Neural cell (in vitro differentiated cells): ENCODE data around the gene ELMO1. TPM values are rescaled to one million over a fixed set of nuclear protein-coding genes. Genes with fewer than 3 reads are reported as not detected.

Experiments
- H2AFZ ChIP-seq: fragments of 200-600, 300-800 bp; sonication (generic), shearing (Covaris generic); 2 replicates; pipeline ENCODE4 v1.6.0; 2014; ENCODE audit warnings: low read depth, mild to moderate bottlenecking, antibody characterized with exemption, low read length, moderate library complexity
- H3F3A ChIP-seq: fragments of 200-600 bp; shearing (Covaris generic); 2 replicates; pipeline ENCODE4 v1.6.1; 2016; ENCODE audit warnings: mild to moderate bottlenecking, moderate library complexity, mixed read lengths, antibody characterized with exemption, low read length; ENCODE audit not compliant: insufficient read depth, poor library complexity, severe bottlenecking
- H3K27ac ChIP-seq: fragments of 200-600, 300-800 bp; sonication (generic), shearing (Covaris generic); 2 replicates; pipeline ENCODE4 v1.5.1; 2014; ENCODE audit warnings: mild to moderate bottlenecking, low read length, moderate library complexity
- H3K27me3 ChIP-seq: fragments of 300-800, 200-600 bp; sonication (generic), shearing (Covaris generic); 2 replicates; pipeline ENCODE4 v1.6.0; 2014; ENCODE audit warnings: mild to moderate bottlenecking, low read depth, low read length, moderate library complexity; ENCODE audit not compliant: insufficient read depth
- H3K36me3 ChIP-seq: fragments of 300-800, 200-600 bp; sonication (generic), shearing (Covaris generic); 2 replicates; pipeline ENCODE4 v1.5.1; 2014; ENCODE audit warnings: mild to moderate bottlenecking, antibody characterized with exemption, low read length, moderate library complexity; ENCODE audit not compliant: insufficient read depth
- H3K4me2 ChIP-seq: fragments of 300-800, 200-600 bp; sonication (generic), shearing (Covaris generic); 2 replicates; pipeline ENCODE4 v1.6.0; 2014; ENCODE audit warnings: mild to moderate bottlenecking, low read length
- H3K4me3 ChIP-seq: fragments of 300-800, 200-600 bp; sonication (generic), shearing (Covaris generic); 2 replicates; pipeline ENCODE4 v1.5.1; 2014; ENCODE audit warnings: mild to moderate bottlenecking, low read length, moderate library complexity
- H3K79me2 ChIP-seq: fragments of 200-600 bp; shearing (Covaris generic); replicated peaks from 2 replicates; pipeline ENCODE4 v1.6.0; 2014; ENCODE audit warnings: mild to moderate bottlenecking, low read length, moderate library complexity; ENCODE audit not compliant: insufficient read depth
- H3K9ac ChIP-seq: fragments of 300-800, 200-600 bp; sonication (generic), shearing (Covaris generic); 2 replicates; pipeline ENCODE4 v1.6.1; 2016; ENCODE audit warnings: mild to moderate bottlenecking, low read length, mixed read lengths
- H3K9me2 ChIP-seq: fragments of 200-600 bp; shearing (Covaris generic); 2 replicates; pipeline ENCODE4 v1.6.1; 2016; ENCODE audit warnings: mild to moderate bottlenecking, low read length, mixed read lengths; ENCODE audit not compliant: insufficient read depth
- H3K9me3 ChIP-seq: fragments of 200-600, 300-800 bp; sonication (generic), shearing (Covaris generic); 2 replicates; pipeline ENCODE4 v1.6.1; 2016; ENCODE audit warnings: mild to moderate bottlenecking, mixed run types, low read length, moderate library complexity, mixed read lengths
- H4K20me1 ChIP-seq: fragments of 200-600 bp; shearing (Covaris generic); 2 replicates; pipeline ENCODE4 v1.6.1; 2016; ENCODE audit warnings: mild to moderate bottlenecking, mixed run types; ENCODE audit not compliant: insufficient read depth
- CTCF ChIP-seq: fragments of 450-650 bp; IDR thresholded peaks from 2 replicates; pipeline ENCODE4 v1.5.1; 2014; ENCODE audit warnings: antibody characterized with exemption, mild to moderate bottlenecking, moderate library complexity; ENCODE audit not compliant: poor library complexity, severe bottlenecking
- EP300 ChIP-seq: fragments of 450-650 bp; conservative IDR thresholded peaks from 2 replicates; pipeline ENCODE4 v1.6.1; 2014; ENCODE audit warnings: antibody characterized with exemption, mild to moderate bottlenecking, moderate library complexity; ENCODE audit not compliant: poor library complexity, severe bottlenecking
- EZH2 ChIP-seq: fragments of 200-600, 300-800 bp; shearing (Covaris generic), sonication (generic); IDR thresholded peaks from 2 replicates; pipeline ENCODE4 v1.6.1; 2014; ENCODE audit warnings: antibody characterized with exemption, low read length, borderline replicate concordance, mild to moderate bottlenecking; ENCODE audit not compliant: insufficient read depth, poor library complexity, severe bottlenecking
- MXI1 ChIP-seq: fragments of 450-650 bp; conservative IDR thresholded peaks from 2 replicates; pipeline ENCODE4 v1.6.1; 2014; ENCODE audit warnings: antibody characterized with exemption, mild to moderate bottlenecking; ENCODE audit not compliant: poor library complexity, severe bottlenecking
- POLR2AphosphoS5 ChIP-seq: IDR thresholded peaks from 2 replicates; pipeline ENCODE4 v1.6.1; 2012
- RAD21 ChIP-seq: fragments of 450-650 bp; conservative IDR thresholded peaks from 2 replicates; pipeline ENCODE4 v1.6.1; 2014; ENCODE audit warnings: antibody characterized with exemption, mild to moderate bottlenecking, moderate library complexity
- SMC3 ChIP-seq: fragments of 450-650 bp; conservative IDR thresholded peaks from 2 replicates; pipeline ENCODE4 v1.6.1; 2014; ENCODE audit warnings: antibody characterized with exemption, mild to moderate bottlenecking, moderate library complexity; ENCODE audit not compliant: poor library complexity
- TAF1 ChIP-seq: IDR thresholded peaks from 2 replicates; pipeline ENCODE4 v1.6.1; 2012; ENCODE audit warnings: low read depth
- polyA plus RNA-seq: library from polyadenylated mRNA; depleted of rRNA; stranded (reverse); fragments of >200 nt; gene quantifications from 2 replicates; pipeline ENCODE4 v1.2.3, GENCODE V29; 2014
- TF ChIP-seq, protein P1 (sequence below): IDR thresholded peaks from 2 replicates; pipeline ENCODE4 v1.6.1; 2012; ENCODE audit warnings: borderline replicate concordance

ELMO1 gene
- polyA plus RNA-seq, 1 donor from 2014 or later: 12.2 TPM

DNA sequence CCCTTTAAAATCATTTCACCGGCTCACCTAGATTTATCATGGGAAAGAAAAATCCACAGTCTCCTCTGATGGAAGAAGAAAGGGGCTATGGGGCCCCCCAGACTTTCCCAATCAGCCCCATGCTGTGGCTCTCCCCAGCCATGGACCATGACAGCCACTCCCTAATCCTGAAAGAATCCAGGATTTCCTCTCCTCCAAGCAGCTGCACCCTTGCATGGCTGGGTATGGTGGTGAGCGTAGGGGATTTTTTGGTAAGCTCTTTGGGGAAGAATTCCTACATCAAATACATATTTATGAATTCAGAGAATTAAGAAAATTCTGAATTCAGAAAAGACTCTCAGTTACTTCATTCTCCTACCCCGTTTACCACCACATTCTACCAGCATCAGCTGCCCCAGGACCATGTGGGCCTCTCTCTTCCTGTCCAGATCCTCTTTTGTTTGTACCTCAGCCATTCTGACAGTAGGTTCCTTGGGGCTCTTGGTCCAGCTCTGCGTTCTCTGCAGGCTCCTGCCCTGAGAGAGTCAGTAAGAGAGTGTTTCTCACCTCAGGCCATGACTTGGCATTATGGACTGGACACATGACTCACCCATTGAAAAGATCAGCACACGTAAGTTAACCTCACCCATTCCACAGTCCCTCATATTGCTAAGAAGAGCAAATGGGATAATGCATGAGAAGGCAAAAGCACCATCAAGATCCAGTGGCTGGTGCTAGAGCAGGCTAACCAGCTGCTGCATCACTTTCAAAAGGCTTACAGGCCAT is 337.8 kb downstream of the ELMO1 start:
- Histone ChIP-seq H3K9ac (no peak overlapping the region), H4K20me1 (no peaks in the 10 kb centered on the region), H3K36me3 (no peaks in the 10 kb centered on the region), H3K27ac (no peak overlapping the region), H3K27me3 (no peaks in the 10 kb centered on the region), H3K9me3 (no peaks in the 10 kb centered on the region), H2AFZ (no peak overlapping the region), H3F3A (no peaks in the 10 kb centered on the region), H3K9me2 (no peaks in the 10 kb centered on the region), H3K4me2 (no peak overlapping the region), H3K4me3 (no peak overlapping the region), H3K79me2 (no peaks in the 10 kb centered on the region)
- no peak for TF ChIP-seq SMC3
- TF ChIP-seq TAF1: no peak
- no peak for TF ChIP-seq CTCF
- TF ChIP-seq, protein P1, sequence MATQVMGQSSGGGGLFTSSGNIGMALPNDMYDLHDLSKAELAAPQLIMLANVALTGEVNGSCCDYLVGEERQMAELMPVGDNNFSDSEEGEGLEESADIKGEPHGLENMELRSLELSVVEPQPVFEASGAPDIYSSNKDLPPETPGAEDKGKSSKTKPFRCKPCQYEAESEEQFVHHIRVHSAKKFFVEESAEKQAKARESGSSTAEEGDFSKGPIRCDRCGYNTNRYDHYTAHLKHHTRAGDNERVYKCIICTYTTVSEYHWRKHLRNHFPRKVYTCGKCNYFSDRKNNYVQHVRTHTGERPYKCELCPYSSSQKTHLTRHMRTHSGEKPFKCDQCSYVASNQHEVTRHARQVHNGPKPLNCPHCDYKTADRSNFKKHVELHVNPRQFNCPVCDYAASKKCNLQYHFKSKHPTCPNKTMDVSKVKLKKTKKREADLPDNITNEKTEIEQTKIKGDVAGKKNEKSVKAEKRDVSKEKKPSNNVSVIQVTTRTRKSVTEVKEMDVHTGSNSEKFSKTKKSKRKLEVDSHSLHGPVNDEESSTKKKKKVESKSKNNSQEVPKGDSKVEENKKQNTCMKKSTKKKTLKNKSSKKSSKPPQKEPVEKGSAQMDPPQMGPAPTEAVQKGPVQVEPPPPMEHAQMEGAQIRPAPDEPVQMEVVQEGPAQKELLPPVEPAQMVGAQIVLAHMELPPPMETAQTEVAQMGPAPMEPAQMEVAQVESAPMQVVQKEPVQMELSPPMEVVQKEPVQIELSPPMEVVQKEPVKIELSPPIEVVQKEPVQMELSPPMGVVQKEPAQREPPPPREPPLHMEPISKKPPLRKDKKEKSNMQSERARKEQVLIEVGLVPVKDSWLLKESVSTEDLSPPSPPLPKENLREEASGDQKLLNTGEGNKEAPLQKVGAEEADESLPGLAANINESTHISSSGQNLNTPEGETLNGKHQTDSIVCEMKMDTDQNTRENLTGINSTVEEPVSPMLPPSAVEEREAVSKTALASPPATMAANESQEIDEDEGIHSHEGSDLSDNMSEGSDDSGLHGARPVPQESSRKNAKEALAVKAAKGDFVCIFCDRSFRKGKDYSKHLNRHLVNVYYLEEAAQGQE: no peak
- no peak for TF ChIP-seq MXI1
- TF ChIP-seq RAD21: no peak
- no peak for TF ChIP-seq POLR2AphosphoS5
- no peak for TF ChIP-seq EP300
- TF ChIP-seq EZH2: no peak

DNA sequence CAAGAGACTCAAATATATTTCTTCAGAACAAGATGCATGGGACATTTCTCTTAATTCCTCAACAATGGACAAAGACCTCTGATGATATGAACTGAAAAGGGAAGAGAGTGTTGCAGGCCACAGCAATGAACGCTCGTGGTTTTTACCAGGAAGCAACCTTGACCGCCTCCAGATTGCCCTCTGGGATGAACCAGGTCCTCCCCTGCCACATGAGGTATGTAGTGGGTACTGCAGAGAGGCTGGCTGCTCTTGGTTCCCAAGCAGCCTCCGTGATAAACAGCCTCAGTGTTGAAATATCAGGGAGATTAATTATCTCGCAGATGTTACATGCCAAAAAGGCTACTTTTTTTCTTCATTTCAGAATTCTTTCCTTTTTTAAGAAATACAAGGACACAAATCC is 338.8 kb downstream of the ELMO1 start:
- Histone ChIP-seq H3K4me2 (no peak overlapping the region), H3K4me3 (no peak overlapping the region), H3K9me2 (no peaks in the 10 kb centered on the region), H3K27ac (no peak overlapping the region), H3K36me3 (no peaks in the 10 kb centered on the region), H3K9me3 (no peaks in the 10 kb centered on the region), H3K27me3 (no peaks in the 10 kb centered on the region), H3F3A (no peaks in the 10 kb centered on the region), H2AFZ (no peak overlapping the region), H3K79me2 (no peaks in the 10 kb centered on the region), H3K9ac (no peak overlapping the region), H4K20me1 (no peaks in the 10 kb centered on the region)
- TF ChIP-seq, protein P1: no peak
- TF ChIP-seq POLR2AphosphoS5 (no peak), SMC3 (no peak), MXI1 (no peak), RAD21 (no peak)
